GM12878 (cell line): ENCODE measurements around the gene CCHCR1.

ENCODE experiments used
- CHD2 ChIP-seq: IDR thresholded peaks from 2 replicates; pipeline ENCODE4 v1.6.1; 2011; ENCODE audit warnings: low read depth, low read length, improper control_type of control experiment, borderline replicate concordance
- JUND ChIP-seq: IDR thresholded peaks from 2 replicates; pipeline ENCODE4 v1.6.1; 2012; ENCODE audit warnings: low read depth, mild to moderate bottlenecking, low read length, improper control_type of control experiment, moderate library complexity
- RAD21 ChIP-seq: IDR thresholded peaks from 2 replicates; pipeline ENCODE4 v1.6.1; 2011; ENCODE audit warnings: mild to moderate bottlenecking, low read depth, low read length, moderate library complexity; ENCODE audit not compliant: insufficient read depth
- TF ChIP-seq, protein P1 (sequence below): IDR thresholded peaks from 2 replicates; pipeline ENCODE4 v1.6.1; 2012; ENCODE audit warnings: improper control_type of control experiment, low read depth, low read length; ENCODE audit not compliant: insufficient replicate concordance
- TF ChIP-seq, protein P2 (sequence below), 3 experiments: IDR thresholded peaks in 2 of 3; conservative IDR thresholded peaks in 1 of 3; 2 replicates each; pipeline ENCODE4 v1.5.1; 2011; ENCODE audit warnings: low read depth in 3 of 3, low read length in 3 of 3, mild to moderate bottlenecking in 3 of 3, control low read depth in 2 of 3, moderate library complexity in 2 of 3, inconsistent platforms in 1 of 3, mixed read lengths in 1 of 3; ENCODE audit not compliant: control insufficient read depth in 2 of 3, insufficient read depth in 1 of 3; ENCODE audit errors: extremely low read depth in 1 of 3

DNA sequence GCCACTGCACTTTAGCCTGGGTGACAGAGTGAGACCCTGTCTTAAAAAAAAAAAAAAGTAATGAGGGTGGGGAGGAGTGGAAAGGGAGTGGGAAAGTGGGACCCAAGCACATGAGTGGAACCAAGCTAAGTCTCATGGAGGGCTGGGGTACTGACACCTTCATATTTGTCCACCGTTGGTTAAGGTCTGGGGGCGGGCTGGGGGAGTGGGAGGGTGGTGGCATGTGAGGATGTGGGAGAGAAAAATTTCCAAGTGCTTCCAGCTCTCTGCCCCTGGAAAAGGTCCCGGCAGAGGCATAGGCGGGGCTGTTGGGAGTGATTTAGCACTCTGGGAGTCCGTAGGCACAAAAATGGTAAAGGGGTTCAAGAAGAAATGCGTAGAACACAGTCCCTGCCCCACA, 24.8 kb downstream of the CCHCR1 start:
- TF ChIP-seq RAD21 (no peak), CHD2 (no peak), JUND (no peak)
- TF ChIP-seq, protein P1, sequence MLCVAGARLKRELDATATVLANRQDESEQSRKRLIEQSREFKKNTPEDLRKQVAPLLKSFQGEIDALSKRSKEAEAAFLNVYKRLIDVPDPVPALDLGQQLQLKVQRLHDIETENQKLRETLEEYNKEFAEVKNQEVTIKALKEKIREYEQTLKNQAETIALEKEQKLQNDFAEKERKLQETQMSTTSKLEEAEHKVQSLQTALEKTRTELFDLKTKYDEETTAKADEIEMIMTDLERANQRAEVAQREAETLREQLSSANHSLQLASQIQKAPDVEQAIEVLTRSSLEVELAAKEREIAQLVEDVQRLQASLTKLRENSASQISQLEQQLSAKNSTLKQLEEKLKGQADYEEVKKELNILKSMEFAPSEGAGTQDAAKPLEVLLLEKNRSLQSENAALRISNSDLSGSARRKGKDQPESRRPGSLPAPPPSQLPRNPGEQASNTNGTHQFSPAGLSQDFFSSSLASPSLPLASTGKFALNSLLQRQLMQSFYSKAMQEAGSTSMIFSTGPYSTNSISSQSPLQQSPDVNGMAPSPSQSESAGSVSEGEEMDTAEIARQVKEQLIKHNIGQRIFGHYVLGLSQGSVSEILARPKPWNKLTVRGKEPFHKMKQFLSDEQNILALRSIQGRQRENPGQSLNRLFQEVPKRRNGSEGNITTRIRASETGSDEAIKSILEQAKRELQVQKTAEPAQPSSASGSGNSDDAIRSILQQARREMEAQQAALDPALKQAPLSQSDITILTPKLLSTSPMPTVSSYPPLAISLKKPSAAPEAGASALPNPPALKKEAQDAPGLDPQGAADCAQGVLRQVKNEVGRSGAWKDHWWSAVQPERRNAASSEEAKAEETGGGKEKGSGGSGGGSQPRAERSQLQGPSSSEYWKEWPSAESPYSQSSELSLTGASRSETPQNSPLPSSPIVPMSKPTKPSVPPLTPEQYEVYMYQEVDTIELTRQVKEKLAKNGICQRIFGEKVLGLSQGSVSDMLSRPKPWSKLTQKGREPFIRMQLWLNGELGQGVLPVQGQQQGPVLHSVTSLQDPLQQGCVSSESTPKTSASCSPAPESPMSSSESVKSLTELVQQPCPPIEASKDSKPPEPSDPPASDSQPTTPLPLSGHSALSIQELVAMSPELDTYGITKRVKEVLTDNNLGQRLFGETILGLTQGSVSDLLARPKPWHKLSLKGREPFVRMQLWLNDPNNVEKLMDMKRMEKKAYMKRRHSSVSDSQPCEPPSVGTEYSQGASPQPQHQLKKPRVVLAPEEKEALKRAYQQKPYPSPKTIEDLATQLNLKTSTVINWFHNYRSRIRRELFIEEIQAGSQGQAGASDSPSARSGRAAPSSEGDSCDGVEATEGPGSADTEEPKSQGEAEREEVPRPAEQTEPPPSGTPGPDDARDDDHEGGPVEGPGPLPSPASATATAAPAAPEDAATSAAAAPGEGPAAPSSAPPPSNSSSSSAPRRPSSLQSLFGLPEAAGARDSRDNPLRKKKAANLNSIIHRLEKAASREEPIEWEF = no peak
- TF ChIP-seq, protein P2, sequence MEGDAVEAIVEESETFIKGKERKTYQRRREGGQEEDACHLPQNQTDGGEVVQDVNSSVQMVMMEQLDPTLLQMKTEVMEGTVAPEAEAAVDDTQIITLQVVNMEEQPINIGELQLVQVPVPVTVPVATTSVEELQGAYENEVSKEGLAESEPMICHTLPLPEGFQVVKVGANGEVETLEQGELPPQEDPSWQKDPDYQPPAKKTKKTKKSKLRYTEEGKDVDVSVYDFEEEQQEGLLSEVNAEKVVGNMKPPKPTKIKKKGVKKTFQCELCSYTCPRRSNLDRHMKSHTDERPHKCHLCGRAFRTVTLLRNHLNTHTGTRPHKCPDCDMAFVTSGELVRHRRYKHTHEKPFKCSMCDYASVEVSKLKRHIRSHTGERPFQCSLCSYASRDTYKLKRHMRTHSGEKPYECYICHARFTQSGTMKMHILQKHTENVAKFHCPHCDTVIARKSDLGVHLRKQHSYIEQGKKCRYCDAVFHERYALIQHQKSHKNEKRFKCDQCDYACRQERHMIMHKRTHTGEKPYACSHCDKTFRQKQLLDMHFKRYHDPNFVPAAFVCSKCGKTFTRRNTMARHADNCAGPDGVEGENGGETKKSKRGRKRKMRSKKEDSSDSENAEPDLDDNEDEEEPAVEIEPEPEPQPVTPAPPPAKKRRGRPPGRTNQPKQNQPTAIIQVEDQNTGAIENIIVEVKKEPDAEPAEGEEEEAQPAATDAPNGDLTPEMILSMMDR (IDR thresholded peaks at IDR 0.05 in 2 of 3, conservative IDR thresholded peaks at IDR 0.05 in 1 of 3; ENCODE audit: control insufficient read depth in 2 of 3, extremely low read depth in 1 of 3, insufficient read depth in 1 of 3, low read depth in 3 of 3, low read length in 3 of 3) = no peak
